Germinal center (tissue), 1 donor: ENCODE data around the gene MED8.
A peak's percentile ranks its signal among the peaks of the same experiment; 100 is the strongest.

Experiments
- DNase-seq: peaks from one replicate; pipeline ENCODE4 v3.0.0; 2012; ENCODE audit warnings: mixed read lengths, low spot score

Gene MED8

DNA sequence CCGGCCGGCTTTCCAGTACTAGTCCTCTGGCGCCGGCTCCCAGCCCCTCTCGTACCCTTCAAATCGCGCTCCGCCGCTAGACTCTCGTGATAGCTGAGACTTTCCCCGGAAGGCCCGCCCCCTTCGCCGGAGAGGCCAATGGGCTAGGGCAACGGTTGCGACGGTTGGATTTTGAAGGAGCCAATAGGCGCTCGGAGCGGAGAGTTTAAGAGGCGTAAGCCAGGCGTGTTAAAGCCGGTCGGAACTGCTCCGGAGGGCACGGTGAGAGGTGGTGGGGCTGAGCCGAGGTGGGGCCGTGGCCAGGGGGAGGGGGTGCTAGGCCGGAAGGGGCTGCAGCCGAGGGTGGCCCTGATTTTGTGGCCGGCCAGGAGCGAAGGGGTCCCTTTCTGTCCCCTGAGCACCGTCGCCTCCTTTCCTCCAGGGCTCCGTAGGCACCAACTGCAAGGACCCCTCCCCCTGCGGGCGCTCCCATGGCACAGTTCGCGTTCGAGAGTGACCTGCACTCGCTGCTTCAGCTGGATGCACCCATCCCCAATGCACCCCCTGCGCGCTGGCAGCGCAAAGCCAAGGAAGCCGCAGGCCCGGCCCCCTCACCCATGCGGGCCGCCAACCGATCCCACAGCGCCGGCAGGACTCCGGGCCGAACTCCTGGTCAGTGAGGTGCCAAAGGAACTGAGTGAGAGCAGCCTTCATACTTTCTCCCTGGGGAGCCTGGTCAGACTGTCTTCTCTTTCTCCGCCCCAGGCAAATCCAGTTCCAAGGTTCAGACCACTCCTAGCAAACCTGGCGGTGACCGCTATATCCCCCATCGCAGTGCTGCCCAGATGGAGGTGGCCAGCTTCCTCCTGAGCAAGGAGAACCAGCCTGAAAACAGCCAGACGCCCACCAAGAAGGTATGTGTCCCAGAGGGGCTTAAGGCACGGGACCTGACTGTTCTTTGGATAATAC, 30.6 kb downstream of the MED8 start, which contains the start of gene CDC20:
Gene CDC20, plus strand, starts transcription at position 236 of the 948 bp plus-strand sequence. Its CDS starts 235 bp downstream, at position 471.
- DNase-seq: peak; percentile 95

- DNase-seq: peak; percentile 23
These were observed 31.4 kb downstream of the MED8 start for GRCh38 chr1:43358121-43358745.

GRCh38 chr1:43357251-43357650, 32.3 kb downstream of the MED8 start:
- DNase-seq: no peak

GRCh38 chr1:43354936-43355335, 34.7 kb downstream of the MED8 start:
- DNase-seq: no peak

DNA sequence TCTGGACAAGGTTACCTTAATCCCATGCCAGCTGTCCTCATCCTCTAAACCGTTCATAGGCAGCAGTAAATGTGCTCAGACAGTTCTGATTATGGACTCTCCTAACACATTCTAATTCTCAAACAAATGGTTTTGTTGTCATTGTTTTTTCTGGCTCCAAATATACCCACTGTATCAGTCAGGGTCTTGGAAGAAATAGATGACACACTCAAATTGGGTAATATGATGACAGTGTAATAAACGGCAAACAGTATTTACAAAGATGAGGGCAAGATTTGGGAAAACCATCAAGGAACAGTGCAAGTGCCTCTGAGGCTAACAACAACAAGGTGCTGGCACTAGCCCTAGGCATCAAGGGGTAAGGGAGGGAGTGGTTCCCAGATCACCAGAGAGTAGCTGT, 35.1 kb downstream of the MED8 start:
- no peak for DNase-seq

- DNase-seq: no peak
These were observed 36.7 kb downstream of the MED8 start for GRCh38 chr1:43352881-43353280.

DNA sequence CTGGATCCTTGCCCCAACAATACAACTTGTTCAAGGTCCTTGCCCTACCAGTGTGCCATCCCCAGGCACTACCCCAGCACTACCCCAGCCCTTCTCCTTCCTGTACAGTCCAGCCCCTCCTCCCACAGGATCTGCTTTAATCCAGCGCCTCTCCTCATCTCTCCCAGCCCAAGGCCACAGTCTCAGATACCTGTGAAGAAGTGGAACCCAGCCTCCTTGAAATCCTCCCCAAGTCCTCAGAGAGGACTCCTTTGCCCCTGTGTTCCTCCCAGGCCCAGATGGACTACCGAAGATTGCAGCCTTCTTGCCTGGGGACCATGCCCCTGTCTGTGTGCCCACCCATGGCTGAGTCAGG, 37.3 kb downstream of the MED8 start:
- no peak for DNase-seq

DNA sequence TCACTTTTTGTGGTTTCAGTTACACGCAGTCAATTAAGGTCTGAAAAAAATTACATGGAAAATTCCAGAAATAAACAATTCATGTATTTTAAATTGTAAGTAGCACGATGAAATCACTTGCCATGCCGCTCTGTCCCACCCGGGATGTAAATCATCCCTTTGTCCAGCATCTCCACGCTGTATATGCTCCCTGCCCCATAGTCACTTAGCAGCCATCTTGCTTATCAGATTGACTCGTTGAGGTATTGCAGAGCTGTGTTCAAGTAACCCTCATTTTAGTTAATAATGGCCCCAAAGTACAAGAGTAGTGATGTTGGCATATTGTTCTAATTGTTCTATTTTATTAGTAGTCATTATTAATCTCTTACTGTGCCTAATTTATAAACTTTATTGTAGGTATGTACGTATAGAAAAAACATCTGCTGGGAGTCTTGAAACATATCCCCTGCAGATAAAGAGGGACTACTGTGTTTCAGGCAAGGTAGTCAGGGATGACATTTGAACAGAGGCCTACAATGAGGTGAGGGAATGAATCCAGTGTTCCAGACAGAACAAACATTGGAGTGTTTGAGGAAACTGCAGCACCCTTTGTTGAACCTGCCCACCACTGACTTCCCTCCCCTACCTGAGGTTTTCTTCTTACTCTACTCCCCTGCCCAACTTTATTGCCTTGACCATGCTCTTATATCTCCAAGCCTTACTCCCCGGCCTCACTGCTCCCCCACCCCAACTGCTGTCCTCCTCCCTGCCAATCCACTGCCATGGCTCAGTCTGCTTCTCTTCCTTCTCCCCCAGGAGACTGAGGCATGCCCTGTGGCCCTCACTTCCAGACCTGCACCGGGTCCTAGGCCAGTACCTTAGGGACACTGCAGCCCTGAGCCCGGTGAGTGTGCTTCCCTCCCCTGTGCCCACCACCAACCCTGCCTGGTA, 37.9 kb downstream of the MED8 start:
- DNase-seq: no peak

DNA sequence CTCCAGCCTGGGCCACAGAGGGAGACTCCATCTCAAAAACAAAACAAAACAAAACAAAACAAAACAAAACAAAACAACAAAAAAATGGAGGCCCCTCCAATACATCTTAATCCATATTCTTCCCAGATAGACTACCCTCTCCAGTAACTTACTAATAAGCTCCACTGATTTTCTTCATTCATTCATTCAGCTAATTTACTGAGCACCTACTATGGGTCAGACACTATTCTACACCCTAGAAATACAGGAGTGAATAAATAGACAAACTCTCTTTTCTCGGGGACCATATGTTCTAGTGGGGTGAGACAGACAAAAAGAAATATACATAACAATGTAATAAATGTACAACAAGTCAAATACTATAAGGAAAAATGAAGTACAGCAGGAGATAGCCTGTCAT, 38.6 kb downstream of the MED8 start:
- no peak for DNase-seq

- DNase-seq: no peak
These were observed 39.9 kb downstream of the MED8 start for GRCh38 chr1:43349594-43350306.

DNA sequence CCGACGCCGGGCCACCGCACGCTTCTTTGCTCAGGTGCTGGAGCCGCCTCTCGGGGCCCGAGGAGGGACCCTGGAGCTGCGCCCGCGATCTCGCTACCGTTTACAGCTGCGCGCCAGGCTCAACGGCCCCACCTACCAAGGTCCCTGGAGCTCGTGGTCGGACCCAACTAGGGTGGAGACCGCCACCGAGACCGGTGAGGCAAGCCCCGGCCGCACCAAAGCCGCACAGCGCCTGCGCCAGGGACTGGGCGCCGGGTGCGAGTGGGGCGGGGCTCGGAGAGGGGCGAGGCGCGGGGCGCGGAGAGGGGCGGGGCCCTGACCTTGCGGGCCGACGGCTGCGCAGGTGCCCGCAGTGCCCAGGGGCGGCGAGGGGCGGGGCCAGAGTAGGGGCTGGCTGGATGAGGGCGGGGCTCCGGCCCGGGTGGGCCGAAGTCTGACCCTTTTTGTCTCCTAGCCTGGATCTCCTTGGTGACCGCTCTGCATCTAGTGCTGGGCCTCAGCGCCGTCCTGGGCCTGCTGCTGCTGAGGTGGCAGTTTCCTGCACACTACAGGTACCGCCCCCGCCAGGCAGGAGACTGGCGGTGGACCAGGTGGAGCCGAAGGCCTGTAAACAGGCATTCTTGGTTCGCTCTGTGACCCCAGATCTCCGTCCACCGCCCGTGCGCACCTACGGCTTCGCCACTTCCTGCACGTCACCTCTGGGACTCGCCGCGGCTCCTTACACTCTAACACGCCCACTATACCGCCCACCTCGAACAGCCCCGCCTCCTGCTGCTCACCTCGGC, 40.6 kb downstream of the MED8 start:
- DNase-seq: peak; percentile 80

DNA sequence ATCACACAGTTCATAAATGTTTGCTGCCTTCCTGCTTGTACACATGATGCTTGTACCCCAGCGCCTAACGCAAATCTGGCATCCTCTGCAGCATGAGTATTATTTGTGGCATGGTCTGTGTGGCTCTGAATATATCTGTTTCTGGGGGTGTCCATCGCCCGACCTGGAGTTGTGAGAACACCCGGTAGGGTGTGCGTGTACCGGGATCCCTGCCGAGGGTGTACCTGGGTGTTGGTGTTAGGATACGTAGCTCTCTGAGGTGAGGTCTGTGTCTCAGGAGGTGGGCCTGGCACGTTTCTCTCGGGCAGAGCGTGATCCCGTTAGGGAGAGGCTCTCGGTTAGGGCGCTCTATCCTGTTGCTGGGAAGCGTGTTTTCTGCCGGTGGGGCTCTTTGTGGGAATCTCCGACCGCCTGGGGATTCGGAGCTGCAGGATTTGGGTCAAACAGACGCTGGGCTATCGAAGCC, 41.2 kb downstream of the MED8 start:
- no peak for DNase-seq

- DNase-seq: no peak
These were observed 43.0 kb downstream of the MED8 start for GRCh38 chr1:43346636-43347035.

GRCh38 chr1:43345120-43345519, 44.5 kb downstream of the MED8 start:
- DNase-seq: no peak

GRCh38 chr1:43344267-43344850, 45.2 kb downstream of the MED8 start:
- DNase-seq: no peak

DNA sequence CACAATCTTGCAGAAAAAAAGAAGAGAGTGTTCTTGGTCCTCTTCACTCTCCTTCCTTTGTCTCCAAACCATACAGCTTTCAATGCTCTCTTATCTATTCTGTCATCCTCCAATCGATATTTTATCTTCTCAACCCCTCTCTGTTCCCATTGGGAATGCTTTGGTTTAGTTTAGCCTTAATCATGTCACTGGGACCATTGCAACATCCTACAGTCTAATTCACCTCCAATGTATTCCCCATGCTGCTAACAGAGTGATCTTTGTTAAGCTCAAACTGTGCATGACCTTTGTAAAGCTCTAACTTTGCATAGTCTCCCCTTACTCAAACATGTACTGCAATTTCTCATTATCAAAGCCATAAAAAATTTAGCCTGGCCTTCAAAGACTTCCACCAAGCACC, 49.0 kb downstream of the MED8 start:
- no peak for DNase-seq

DNA sequence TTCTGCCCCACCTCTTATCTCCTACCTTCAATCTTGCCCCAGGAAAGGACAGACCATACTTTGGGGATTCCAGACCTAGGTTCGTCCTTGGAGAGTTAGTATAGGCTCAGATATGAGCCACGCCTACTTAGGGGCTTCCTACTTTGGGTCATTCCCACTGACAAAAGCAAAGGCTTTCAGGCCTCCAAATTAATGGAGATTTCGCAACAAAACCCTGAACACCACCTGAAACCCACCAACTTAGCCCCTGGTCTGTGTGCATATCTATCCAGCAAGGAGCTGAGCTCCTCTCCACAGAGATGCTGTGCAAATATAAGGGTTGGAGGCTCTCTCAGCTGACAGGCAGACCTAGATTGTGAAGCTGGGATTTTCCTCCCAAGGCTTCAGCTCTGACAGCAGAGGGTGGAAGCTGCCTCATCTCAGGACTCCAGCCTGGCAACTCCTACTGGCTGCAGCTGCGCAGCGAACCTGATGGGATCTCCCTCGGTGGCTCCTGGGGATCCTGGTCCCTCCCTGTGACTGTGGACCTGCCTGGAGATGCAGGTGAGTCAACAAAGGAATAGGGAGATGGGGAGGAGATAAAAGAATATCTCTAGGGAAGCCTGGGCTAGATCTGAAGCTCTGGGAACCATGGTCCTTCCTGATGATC, 49.9 kb downstream of the MED8 start:
- no peak for DNase-seq

- DNase-seq: no peak
These were observed 51.6 kb downstream of the MED8 start for GRCh38 chr1:43338001-43338400.

- DNase-seq: no peak
These were observed 52.0 kb downstream of the MED8 start, which contains the start of gene MPL for GRCh38 chr1:43337588-43337987. MPL (plus strand) TSS chr1:43337818; CDS start chr1:43337849, 31 bp downstream.
